ENCODE results near the gene CH25H.

DNA sequence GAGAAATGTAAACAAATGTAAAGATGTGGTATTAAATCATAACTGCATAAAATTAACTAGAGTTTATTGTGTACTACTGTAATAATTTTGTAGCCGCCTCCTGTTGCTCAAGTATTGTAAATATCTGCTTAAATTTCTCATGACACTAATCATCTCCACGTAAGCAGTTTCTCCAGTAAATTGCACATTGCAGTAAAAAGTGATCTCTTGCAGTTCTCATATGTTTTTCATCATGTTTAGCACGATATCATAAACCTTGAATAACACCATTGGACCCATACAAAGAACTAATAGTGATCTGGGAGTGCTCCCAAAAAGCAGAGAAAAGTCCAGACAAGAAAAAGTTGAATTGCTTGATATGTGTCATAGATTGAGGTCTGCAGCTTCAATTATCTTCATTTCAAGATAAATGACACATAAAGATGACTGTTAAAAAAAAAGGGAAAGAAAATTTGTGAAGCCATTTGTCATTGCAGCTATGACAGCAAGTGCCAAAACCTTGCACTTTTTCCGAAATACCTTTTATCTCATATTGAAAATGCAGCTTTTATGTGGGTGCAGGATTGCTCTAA lies 29.2 kb upstream of the CH25H start:
- TF ChIP-seq POLR2A (IDR thresholded peaks at IDR 0.05): no peak
- TF ChIP-seq, protein P1, sequence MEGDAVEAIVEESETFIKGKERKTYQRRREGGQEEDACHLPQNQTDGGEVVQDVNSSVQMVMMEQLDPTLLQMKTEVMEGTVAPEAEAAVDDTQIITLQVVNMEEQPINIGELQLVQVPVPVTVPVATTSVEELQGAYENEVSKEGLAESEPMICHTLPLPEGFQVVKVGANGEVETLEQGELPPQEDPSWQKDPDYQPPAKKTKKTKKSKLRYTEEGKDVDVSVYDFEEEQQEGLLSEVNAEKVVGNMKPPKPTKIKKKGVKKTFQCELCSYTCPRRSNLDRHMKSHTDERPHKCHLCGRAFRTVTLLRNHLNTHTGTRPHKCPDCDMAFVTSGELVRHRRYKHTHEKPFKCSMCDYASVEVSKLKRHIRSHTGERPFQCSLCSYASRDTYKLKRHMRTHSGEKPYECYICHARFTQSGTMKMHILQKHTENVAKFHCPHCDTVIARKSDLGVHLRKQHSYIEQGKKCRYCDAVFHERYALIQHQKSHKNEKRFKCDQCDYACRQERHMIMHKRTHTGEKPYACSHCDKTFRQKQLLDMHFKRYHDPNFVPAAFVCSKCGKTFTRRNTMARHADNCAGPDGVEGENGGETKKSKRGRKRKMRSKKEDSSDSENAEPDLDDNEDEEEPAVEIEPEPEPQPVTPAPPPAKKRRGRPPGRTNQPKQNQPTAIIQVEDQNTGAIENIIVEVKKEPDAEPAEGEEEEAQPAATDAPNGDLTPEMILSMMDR (IDR thresholded peaks at IDR 0.05): no peak
- no peak for TF ChIP-seq POLR2AphosphoS5 (IDR thresholded peaks at IDR 0.05)
